Kidney (tissue), 14 donors: Measurements from ENCODE around the gene RPS3. TPM values are rescaled to one million over a fixed set of nuclear protein-coding genes. Genes with fewer than 3 reads are reported as not detected.

Experiments
- DNase-seq, 5 donors: peaks; one replicate each; pipeline ENCODE4 v3.0.0-alpha.2; 2013 to 2020
- FAIRE-seq: peaks from 2 replicates; lab custom pipeline; 2012; peaks lifted over from hg19 to GRCh38; lab: Jason Lieb, UNC
- H3K27ac ChIP-seq, 2 donors: one replicate each; pipeline ENCODE4 v1.7.0; 2013; ENCODE audit warnings: low read depth in 2 of 2, low read length in 2 of 2, inconsistent platforms in 1 of 2
- H3K27me3 ChIP-seq: one replicate; pipeline ENCODE4 v1.7.1; 2013; ENCODE audit warnings: low read length, inconsistent platforms; ENCODE audit not compliant: control insufficient read depth, insufficient read depth
- H3K36me3 ChIP-seq, 3 donors: one replicate each; pipeline versions ENCODE4 v1.7.0 to v1.7.1; 2013; ENCODE audit warnings: low read length in 3 of 3, control low read depth in 1 of 3, inconsistent platforms in 1 of 3; ENCODE audit not compliant: insufficient read depth in 3 of 3, control insufficient read depth in 2 of 3
- H3K4me1 ChIP-seq, 3 donors: one replicate each; pipeline versions ENCODE4 v1.7.0 to v1.7.1; 2013; ENCODE audit warnings: low read length in 3 of 3, inconsistent platforms in 1 of 3, low read depth in 1 of 3; ENCODE audit not compliant: control insufficient read depth in 2 of 3, insufficient read depth in 2 of 3
- H3K4me3 ChIP-seq, 3 donors: one replicate each; pipeline versions ENCODE4 v1.7.0 to v1.8.1; 2013; ENCODE audit warnings: low read length in 3 of 3, control low read depth in 1 of 3, inconsistent platforms in 1 of 3
- H3K9ac ChIP-seq, 3 donors: one replicate each; pipeline versions ENCODE4 v1.7.0 to v1.7.1; 2013; ENCODE audit warnings: low read length in 3 of 3, control low read depth in 1 of 3, inconsistent platforms in 1 of 3
- H3K9me3 ChIP-seq, 3 donors: one replicate each; pipeline versions ENCODE4 v1.7.0 to v1.7.1; 2013; ENCODE audit warnings: low read length in 3 of 3, control low read depth in 1 of 3, inconsistent platforms in 1 of 3; ENCODE audit not compliant: control insufficient read depth in 2 of 3, insufficient read depth in 1 of 3
- intact Hi-C: fragments of 100-400 bp; cut with DNase I; formaldehyde crosslinking; loops from one replicate; pipeline ENCODE4 v1.11.1; 2022
- polyA plus RNA-seq: library from polyadenylated mRNA; stranded (reverse); fragments of 350-450 nt; fragmentation: Illumina TruSeq; extraction: RNeasy Lipid Tissue Mini Kit (QIAGEN cat#74804); gene quantifications from one replicate; pipeline ENCODE4 v1.2.3, GENCODE V29; 2014; ENCODE audit warnings: low read depth, low replicate concordance; ENCODE audit not compliant: insufficient read depth
- total RNA-seq: library from RNA; stranded (reverse); fragmentation: NEBNext Ultra II Directional; extraction: Animal tissue kit (Norgen Biotek cat#: 25700); gene quantifications from one replicate; pipeline ENCODE4 v1.2.1, GENCODE V29; 2021
- TF ChIP-seq, protein P1 (sequence below): IDR thresholded peaks from 3 replicates; pipeline ENCODE4 v1.5.1; 2012; ENCODE audit warnings: mild to moderate bottlenecking, moderate library complexity, borderline replicate concordance; ENCODE audit not compliant: insufficient read depth; ENCODE audit errors: extremely low read depth
- donor health status: control.
- donor health status: control.
- donor health status: control.
- donor health status: control.
- donor health status: control.
- donor health status: DM: yes; HTN: yes; CAD: no.
- donor health status: Normal renal cell carcinoma (clear cell type).

RPS3 gene
- total and polyA plus RNA-seq, 2 donors from 2014 or later: 1,510 to 1,724 TPM

DNA sequence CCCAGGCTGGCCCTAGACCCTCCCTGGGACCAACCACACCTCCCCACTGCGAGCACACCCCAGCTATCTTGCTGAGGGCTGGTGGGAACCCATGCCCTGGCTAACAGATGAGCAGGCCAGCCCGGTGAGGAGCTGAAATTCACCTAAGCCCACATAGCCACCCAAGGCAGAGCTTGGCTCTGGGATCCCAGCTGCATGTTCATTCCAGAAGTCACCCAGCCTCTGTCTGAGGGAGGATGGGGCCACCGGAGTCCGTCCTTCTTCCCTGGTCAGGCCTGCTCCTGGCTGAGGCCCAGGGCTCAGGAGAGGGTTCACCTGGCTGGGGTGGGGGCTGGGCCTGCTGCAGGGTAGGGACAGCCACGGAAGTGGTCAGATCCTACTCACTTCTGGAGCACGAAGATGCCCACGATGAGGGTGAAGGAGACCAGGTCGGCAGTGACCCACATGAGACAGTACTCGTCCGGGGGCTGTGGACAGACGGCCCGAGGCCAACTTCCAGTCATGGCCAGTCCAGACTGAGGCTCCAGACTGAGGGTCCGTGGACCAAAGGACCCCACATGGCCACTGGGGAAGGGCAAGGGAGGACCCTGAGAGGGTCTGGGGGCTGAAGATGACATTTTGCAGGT is 40.3 kb downstream of the RPS3 start:
- FAIRE-seq: no peak
- no peak overlapping the region for H3K4me3 ChIP-seq
- no peak overlapping the region for H3K27ac ChIP-seq
- intact Hi-C loops: no loop called here
- TF ChIP-seq, protein P1, sequence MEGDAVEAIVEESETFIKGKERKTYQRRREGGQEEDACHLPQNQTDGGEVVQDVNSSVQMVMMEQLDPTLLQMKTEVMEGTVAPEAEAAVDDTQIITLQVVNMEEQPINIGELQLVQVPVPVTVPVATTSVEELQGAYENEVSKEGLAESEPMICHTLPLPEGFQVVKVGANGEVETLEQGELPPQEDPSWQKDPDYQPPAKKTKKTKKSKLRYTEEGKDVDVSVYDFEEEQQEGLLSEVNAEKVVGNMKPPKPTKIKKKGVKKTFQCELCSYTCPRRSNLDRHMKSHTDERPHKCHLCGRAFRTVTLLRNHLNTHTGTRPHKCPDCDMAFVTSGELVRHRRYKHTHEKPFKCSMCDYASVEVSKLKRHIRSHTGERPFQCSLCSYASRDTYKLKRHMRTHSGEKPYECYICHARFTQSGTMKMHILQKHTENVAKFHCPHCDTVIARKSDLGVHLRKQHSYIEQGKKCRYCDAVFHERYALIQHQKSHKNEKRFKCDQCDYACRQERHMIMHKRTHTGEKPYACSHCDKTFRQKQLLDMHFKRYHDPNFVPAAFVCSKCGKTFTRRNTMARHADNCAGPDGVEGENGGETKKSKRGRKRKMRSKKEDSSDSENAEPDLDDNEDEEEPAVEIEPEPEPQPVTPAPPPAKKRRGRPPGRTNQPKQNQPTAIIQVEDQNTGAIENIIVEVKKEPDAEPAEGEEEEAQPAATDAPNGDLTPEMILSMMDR: no peak
- no peak overlapping the region for H3K9ac ChIP-seq
- H3K9me3 ChIP-seq: no peaks in the 10 kb centered on the region
- H3K4me1 ChIP-seq: no peaks in the 10 kb centered on the region
- no peaks in the 10 kb centered on the region for H3K36me3 ChIP-seq
- peak in 1 of 5 donors; percentile 63 for DNase-seq
- H3K27me3 ChIP-seq: peaks cover 2% of the 10 kb centered on the region

DNA sequence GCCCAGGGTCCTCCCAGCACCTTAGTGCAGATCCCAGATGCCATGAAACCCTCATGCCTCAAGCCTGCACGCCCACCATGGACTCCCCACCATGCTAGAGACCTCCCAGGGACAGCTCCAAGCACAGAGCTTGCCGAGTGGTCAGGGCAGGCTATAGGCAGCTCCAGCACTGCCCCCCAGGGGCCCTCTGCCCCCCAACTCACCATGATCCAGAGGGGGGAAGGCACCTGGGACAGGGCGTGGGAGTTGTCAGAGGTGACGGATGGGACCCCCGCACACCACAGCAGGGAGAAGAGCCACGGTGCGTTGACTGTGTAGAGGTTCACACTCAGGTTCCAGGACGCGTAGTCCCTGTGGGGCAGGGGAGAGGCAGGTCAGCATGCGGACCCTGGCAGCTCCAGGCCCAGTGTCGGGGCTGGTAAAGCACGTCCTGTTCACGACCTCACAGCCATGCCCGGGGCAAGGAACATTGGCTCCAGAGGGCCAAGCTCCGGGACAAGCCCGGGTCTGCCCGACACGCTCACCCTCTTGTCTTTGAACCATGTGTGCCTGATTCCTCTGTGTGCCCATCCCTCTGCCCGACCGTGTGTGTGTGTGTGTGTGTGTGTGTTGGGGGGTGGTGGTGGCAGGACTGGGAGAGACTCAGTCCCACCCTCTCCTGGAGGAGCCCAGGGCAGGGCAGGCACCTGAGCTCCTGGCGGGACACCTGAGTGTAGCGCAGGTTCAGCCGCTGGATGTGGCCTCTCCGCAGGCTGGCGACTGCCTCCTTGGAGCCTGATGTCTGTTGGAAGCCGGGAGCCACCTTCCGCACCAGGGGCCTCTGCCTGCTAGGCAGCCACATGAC is 41.9 kb downstream of the RPS3 start:
- intact Hi-C loops: no loop called here
- H3K9ac ChIP-seq: no peak overlapping the region

DNA sequence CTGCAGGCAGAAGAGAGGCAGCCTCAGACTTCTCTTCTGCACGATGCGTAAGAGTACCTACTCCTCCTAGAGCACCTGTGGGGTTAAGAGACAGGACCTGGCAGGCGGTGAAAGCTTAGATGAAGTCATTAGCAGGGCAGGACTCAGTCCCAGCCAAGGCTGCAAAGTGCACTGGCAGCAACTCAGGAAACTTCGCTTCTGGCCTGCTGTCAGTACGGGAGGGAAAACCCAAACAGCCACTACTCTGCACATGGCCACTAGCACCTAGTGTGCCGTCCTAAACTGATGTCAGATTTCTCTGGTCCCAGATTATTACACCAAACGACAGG is 42.5 kb downstream of the RPS3 start:
- H3K4me3 ChIP-seq: no peak overlapping the region
- H3K4me1 ChIP-seq: no peaks in the 10 kb centered on the region
- DNase-seq (no peak), FAIRE-seq (no peak)
- no peak overlapping the region for H3K9ac ChIP-seq
- TF ChIP-seq, protein P1: no peak
- no peaks in the 10 kb centered on the region for H3K36me3 ChIP-seq
- no peak overlapping the region for H3K27ac ChIP-seq
- peaks cover 2% of the 10 kb centered on the region for H3K27me3 ChIP-seq
- no peaks in the 10 kb centered on the region for H3K9me3 ChIP-seq
- intact Hi-C loops: no loop called here

More for the DNA sequence above, 41.9 kb downstream of the RPS3 start:
- H3K27me3 ChIP-seq: peaks cover 2% of the 10 kb centered on the region
- no peaks in the 10 kb centered on the region for H3K36me3 ChIP-seq
- DNase-seq: peak in 1 of 5 donors; percentile 65
- H3K9me3 ChIP-seq: no peaks in the 10 kb centered on the region
- TF ChIP-seq, protein P1: no peak
- no peak overlapping the region for H3K4me3 ChIP-seq
- H3K27ac ChIP-seq: no peak overlapping the region
- FAIRE-seq: no peak
- H3K4me1 ChIP-seq: no peaks in the 10 kb centered on the region
